Measurements from ENCODE around the gene HBG2. TPM values are rescaled to one million over a fixed set of nuclear protein-coding genes. Genes with fewer than 3 reads are reported as not detected.

The HBG2 gene
- total and polyA plus RNA-seq, 9 of the 15 experiments (the other 6 are each of a cell fraction or from before 2014, with no cell fraction given), result 1,626 to 58,619 (median 10,515) TPM

DNA sequence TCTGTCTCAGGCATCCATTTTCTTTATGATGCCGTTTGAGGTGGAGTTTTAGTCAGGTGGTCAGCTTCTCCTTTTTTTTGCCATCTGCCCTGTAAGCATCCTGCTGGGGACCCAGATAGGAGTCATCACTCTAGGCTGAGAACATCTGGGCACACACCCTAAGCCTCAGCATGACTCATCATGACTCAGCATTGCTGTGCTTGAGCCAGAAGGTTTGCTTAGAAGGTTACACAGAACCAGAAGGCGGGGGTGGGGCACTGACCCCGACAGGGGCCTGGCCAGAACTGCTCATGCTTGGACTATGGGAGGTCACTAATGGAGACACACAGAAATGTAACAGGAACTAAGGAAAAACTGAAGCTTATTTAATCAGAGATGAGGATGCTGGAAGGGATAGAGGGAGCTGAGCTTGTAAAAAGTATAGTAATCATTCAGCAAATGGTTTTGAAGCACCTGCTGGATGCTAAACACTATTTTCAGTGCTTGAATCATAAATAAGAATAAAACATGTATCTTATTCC is 26.1 kb upstream of the HBG2 start (continued):
- TF ChIP-seq ATF4 (CRISPR knock-in tag; IDR thresholded peaks at IDR 0.05) (peak; percentile 79), ZKSCAN8 (CRISPR knock-in tag; IDR thresholded peaks at IDR 0.05) (peak; percentile 82), XRCC3 (IDR thresholded peaks at IDR 0.05) (no peak), ARID1B (IDR thresholded peaks at IDR 0.05) (peak; percentile 99), ZNF280B (CRISPR knock-in tag; IDR thresholded peaks at IDR 0.05) (no peak), PTBP1 (IDR thresholded peaks at IDR 0.05; ENCODE audit: low read depth, low read length) (0 out of 2 replicates have a peak, but pooled peaks have one; percentile 58), POLR2B (IDR thresholded peaks at IDR 0.05; ENCODE audit: low read depth, partially characterized antibody) (no peak), ZSCAN32 (CRISPR knock-in tag; IDR thresholded peaks at IDR 0.05) (no peak), CREB3L1 (IDR thresholded peaks at IDR 0.05; ENCODE audit: borderline replicate concordance, low read depth) (peak; percentile 39; the same call in 1 of the 2 replicates), CBX3 (IDR thresholded peaks at IDR 0.05; ENCODE audit: borderline replicate concordance in 1 of 2, low read length in 2 of 2) (peak in 1 of 2 experiments; percentile 87; a peak in 1 of 3 replicates), ZBTB17 (CRISPR knock-in tag; IDR thresholded peaks at IDR 0.05) (peak; percentile 67), HDAC1 (IDR thresholded peaks at IDR 0.05) (peak in 1 of 2 experiments; percentile 92; a peak in 3 of 4 replicates), ZNF253 (CRISPR knock-in tag; conservative IDR thresholded peaks at IDR 0.05) (no peak), MAFF (IDR thresholded peaks at IDR 0.05; ENCODE audit: low read length) (peak; percentile 100), GTF2A2 (tag; IDR thresholded peaks at IDR 0.05) (no peak), CBX5 (IDR thresholded peaks at IDR 0.05; ENCODE audit: borderline replicate concordance, low read depth) (no peak)
- TF ChIP-seq, protein P1, sequence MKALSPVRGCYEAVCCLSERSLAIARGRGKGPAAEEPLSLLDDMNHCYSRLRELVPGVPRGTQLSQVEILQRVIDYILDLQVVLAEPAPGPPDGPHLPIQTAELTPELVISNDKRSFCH (CRISPR knock-in tag; IDR thresholded peaks at IDR 0.05), result no peak
- TF ChIP-seq, protein P1 (tag; IDR thresholded peaks at IDR 0.05), result peak; percentile 64; the same call in 1 of the 2 replicates
- TF ChIP-seq, protein P2, sequence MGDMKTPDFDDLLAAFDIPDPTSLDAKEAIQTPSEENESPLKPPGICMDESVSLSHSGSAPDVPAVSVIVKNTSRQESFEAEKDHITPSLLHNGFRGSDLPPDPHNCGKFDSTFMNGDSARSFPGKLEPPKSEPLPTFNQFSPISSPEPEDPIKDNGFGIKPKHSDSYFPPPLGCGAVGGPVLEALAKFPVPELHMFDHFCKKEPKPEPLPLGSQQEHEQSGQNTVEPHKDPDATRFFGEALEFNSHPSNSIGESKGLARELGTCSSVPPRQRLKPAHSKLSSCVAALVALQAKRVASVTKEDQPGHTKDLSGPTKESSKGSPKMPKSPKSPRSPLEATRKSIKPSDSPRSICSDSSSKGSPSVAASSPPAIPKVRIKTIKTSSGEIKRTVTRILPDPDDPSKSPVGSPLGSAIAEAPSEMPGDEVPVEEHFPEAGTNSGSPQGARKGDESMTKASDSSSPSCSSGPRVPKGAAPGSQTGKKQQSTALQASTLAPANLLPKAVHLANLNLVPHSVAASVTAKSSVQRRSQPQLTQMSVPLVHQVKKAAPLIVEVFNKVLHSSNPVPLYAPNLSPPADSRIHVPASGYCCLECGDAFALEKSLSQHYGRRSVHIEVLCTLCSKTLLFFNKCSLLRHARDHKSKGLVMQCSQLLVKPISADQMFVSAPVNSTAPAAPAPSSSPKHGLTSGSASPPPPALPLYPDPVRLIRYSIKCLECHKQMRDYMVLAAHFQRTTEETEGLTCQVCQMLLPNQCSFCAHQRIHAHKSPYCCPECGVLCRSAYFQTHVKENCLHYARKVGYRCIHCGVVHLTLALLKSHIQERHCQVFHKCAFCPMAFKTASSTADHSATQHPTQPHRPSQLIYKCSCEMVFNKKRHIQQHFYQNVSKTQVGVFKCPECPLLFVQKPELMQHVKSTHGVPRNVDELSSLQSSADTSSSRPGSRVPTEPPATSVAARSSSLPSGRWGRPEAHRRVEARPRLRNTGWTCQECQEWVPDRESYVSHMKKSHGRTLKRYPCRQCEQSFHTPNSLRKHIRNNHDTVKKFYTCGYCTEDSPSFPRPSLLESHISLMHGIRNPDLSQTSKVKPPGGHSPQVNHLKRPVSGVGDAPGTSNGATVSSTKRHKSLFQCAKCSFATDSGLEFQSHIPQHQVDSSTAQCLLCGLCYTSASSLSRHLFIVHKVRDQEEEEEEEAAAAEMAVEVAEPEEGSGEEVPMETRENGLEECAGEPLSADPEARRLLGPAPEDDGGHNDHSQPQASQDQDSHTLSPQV (IDR thresholded peaks at IDR 0.05), result peak; percentile 98
